Measurements from ENCODE around the gene MCTP2. TPM values are rescaled to one million over a fixed set of nuclear protein-coding genes. Genes with fewer than 3 reads are reported as not detected.

Gene MCTP2
- total and polyA plus RNA-seq, 2 of the 13 experiments (the other 11 are each of a cell fraction or from before 2014, with no cell fraction given), result 5.1 to 8.6 TPM

- TF ChIP-seq SSRP1 (CRISPR knock-in tag; IDR thresholded peaks at IDR 0.05), result no peak
- no peak for TF ChIP-seq ZNF615 (CRISPR knock-in tag; IDR thresholded peaks at IDR 0.05; ENCODE audit: borderline replicate concordance)
- no peak for TF ChIP-seq ZBTB37 (CRISPR knock-in tag; IDR thresholded peaks at IDR 0.05)
- no peak for TF ChIP-seq ZSCAN22 (CRISPR knock-in tag; IDR thresholded peaks at IDR 0.05)
- TF ChIP-seq HNF1A (IDR thresholded peaks at IDR 0.05; ENCODE audit: low read depth), result no peak
- no peak for TF ChIP-seq HNF1A (CRISPR knock-in tag; IDR thresholded peaks at IDR 0.05; ENCODE audit: borderline replicate concordance)
Measured at GRCh38 chr15:94186770-94187331, 44.5 kb upstream of the MCTP2 start (continued).

- POLR2A ChIA-PET, result no interaction called here
- intact Hi-C loops (cut with micrococcal nuclease; ENCODE audit: unreplicated experiment), result no loop called here
- FAIRE-seq, result no peak
Measured at GRCh38 chr15:94193906-94194305, 37.5 kb upstream of the MCTP2 start.

More at GRCh38 chr15:94193906-94194305, 37.5 kb upstream of the MCTP2 start:
- Histone ChIP-seq H3K4me2 (ENCODE audit: low read depth, low read length) (no peak overlapping the region), H3K27me3 (ENCODE audit: control insufficient read depth in 1 of 2, insufficient read depth in 2 of 2, low read length in 2 of 2) (no peaks in the 10 kb centered on the region), H3K36me3 (replicated peaks in 1 of 2; ENCODE audit: control insufficient read depth in 1 of 2, insufficient read depth in 2 of 2, low read length in 2 of 2) (no peaks in the 10 kb centered on the region), H4K20me1 (ENCODE audit: insufficient read depth, low read length) (no peaks in the 10 kb centered on the region), H3K4me1 (ENCODE audit: insufficient read depth, low read length) (no peaks in the 10 kb centered on the region), H3K9me3 (ENCODE audit: low read length) (no peaks in the 10 kb centered on the region), H3K27ac (ENCODE audit: extremely low read length, insufficient read depth, low read length) (no peak overlapping the region), H3K4me3 (replicated peaks in 1 of 3; ENCODE audit: insufficient read depth in 1 of 3, low read depth in 2 of 3, low read length in 3 of 3) (no peak overlapping the region), H3K9ac (ENCODE audit: insufficient read depth, low read depth, low read length) (no peak overlapping the region), H3K79me2 (ENCODE audit: insufficient read depth, low read length) (no peaks in the 10 kb centered on the region), H2AFZ (ENCODE audit: low read length) (no peak overlapping the region)
- no peak for ATAC-seq
- CTCF ChIA-PET (ENCODE audit: low intra/inter-chr PET ratio, low total read pairs), result no interaction called here
- TF ChIP-seq POLR2AphosphoS2 (IDR thresholded peaks at IDR 0.05; ENCODE audit: low read depth, low read length) (no peak), ZNF431 (CRISPR knock-in tag; IDR thresholded peaks at IDR 0.05; ENCODE audit: borderline replicate concordance, low read depth) (no peak), SYNCRIP (IDR thresholded peaks at IDR 0.05; ENCODE audit: insufficient read depth, low read depth, low read length) (no peak), TOPORS (CRISPR knock-in tag; IDR thresholded peaks at IDR 0.05) (no peak), GATAD1 (CRISPR knock-in tag; IDR thresholded peaks at IDR 0.05) (no peak), ZNF652 (CRISPR knock-in tag; IDR thresholded peaks at IDR 0.05; ENCODE audit: borderline replicate concordance, low read depth) (no peak), NCOA5 (CRISPR knock-in tag; IDR thresholded peaks at IDR 0.05) (no peak), ZNF207 (IDR thresholded peaks at IDR 0.05; ENCODE audit: borderline replicate concordance) (no peak), ZMYM3 (CRISPR knock-in tag; IDR thresholded peaks at IDR 0.05) (no peak), ZNF597 (CRISPR knock-in tag; IDR thresholded peaks at IDR 0.05) (no peak), HMG20B (CRISPR knock-in tag; conservative IDR thresholded peaks at IDR 0.05) (no peak), ZNF841 (CRISPR knock-in tag; IDR thresholded peaks at IDR 0.05; ENCODE audit: borderline replicate concordance) (no peak), RARA (CRISPR knock-in tag; IDR thresholded peaks at IDR 0.05) (no peak)
- DNase-seq (ENCODE audit: low spot score), result no peak
- WGBS (ENCODE audit: low lambda C conversion rate), result 42% methylated on average over 3 of the region's 3 CpGs
- no TSS peak for BruUV-seq (replicated peaks)
- in situ Hi-C loops (cut with HindIII; ENCODE audit: extremely low pct_ligation_motif_present, low pct_unique_long_range_greater_than_20kb), result no loop called here

Data from HepG2 (cell line).